Stimulated activated CD8-positive, alpha-beta memory T cell treated with anti-CD3 and anti-CD28 coated beads, Interleukin-4, amount 100 ng/mL, for 24 hours (primary cell): ENCODE data around the gene RUFY4.
"Not testable (repeated sequence)": the region's sequence is repeated elsewhere in the genome, so short reads cannot be mapped to it uniquely, and the experiment has no call there.

Source experiments
- DNase-seq: peaks from one replicate; pipeline ENCODE4 v3.0.0-alpha.2; 2020; ENCODE audit warnings: low read depth

The RUFY4 gene

GRCh38 chr2:218082586-218083351 is 13.7 kb downstream of the RUFY4 start:
- no peak for DNase-seq

DNA sequence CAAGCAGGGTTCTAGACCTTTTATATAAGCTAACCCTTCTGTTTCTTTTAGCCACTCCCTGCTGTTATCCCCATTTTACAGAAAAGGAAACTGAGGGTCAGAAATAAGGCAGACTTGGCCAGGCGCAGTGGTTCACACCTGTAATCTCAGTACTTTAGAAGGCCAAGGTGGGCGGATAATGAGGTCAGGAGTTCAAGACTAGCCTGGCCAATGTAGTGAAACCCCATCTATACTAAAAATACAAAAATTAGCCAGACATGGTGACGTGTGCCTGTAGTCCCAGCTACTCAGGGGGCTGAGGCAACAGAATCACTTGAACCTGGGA is 14.3 kb downstream of the RUFY4 start:
- no peak for DNase-seq

DNA sequence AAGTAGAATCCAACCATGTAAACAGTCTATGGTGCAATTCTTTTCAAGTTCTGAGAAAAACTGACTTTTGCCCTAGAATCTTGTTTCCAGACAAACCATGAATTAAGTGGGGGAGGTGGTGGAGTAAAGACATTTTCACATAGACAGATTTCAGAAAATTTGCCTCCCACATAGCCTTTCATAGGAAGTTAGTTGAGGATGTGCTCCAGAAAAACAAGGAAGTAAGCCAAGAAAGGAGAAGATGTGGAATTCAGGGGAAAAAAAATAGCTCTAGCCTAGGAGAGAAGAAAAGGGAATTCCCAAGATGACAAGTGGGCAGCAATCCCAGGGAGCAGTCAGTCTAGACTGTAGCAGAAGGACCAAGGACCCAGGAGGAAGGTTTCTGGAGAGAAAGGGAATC is 17.4 kb downstream of the RUFY4 start:
- no peak for DNase-seq

DNA sequence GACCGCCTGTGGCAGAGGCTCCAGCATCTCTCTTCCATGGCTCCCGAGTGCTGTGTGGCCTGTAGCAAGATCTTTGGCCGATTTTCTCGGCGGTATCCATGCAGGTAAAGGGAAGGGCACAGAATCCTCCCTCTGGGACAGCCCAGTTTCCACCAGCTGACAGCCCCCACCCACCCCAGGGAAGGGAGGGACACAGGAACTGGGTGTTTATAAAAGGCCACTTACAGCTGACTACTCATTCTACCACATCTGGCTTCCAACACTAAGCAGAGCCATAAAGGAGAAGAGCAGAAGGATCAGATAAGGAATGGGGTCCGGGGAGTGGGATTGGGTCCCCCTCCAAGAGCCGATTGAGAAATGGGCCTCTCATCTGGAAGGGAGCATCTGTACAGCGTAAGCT is 20.2 kb downstream of the RUFY4 start:
- no peak for DNase-seq

- no peak for DNase-seq
These were observed 22.7 kb downstream of the RUFY4 start for GRCh38 chr2:218091746-218092145.

GRCh38 chr2:218093879-218094278 is 24.8 kb downstream of the RUFY4 start:
- DNase-seq, result no peak

DNA sequence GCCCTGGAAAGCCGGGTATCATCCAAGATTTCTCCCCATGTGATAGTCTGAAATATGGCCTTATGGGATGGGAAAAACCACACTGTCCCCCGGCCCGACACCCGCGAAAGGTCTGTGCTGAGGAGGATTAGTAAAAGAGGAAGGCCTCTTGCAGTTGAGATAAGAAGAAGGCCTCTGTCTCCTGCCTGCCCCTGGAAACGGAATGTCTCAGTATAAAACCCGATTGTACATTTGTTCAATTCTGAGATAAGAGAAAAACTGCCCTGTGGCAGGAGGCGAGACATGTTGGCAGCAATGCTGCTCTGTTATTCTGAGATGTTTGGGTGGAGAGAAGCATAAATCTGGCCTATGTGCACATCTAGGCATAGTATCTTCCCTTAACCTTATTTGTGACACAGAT is 26.8 kb downstream of the RUFY4 start:
- no peak for DNase-seq

DNA sequence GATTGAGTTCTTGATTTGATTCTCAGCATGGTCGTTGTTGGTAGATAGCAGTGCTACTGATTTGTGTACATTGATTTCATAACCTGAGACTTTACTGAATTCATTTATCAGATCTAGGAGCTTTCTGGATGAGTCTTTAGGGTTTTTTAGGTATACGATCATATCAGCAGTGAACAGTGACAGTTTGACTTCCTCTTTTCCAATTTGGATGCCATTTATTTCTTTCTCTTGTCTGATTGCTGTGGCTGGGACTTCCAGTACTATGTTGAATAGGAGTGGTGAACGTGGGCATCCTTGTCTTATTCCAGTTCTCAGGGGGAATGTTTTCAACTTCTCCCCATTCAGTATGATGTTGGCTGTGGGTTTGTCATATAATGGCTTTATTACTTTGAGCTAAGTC is 28.9 kb downstream of the RUFY4 start:
- no peak for DNase-seq

- DNase-seq, result not testable (repeated sequence)
These were observed 39.8 kb downstream of the RUFY4 start for GRCh38 chr2:218108834-218109233.

DNA sequence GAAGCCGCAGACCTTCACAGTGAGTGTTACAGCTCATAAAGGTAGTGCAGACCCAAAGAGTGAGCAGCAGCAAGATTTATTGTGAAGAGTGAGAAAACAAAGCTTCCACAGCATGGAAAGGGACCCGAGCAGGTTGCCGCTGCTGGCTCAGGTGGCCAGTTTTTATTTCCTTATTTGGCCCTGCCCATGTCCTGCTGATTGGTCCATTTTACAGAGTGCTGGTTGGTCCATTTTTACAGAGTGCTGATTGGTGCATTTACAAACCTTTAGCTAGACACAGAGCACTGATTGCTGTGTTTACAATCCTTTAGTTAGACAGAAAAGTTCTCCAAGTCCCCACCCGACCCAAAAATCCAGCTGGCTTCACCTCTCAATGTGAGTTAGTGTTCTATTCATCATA is 52.7 kb downstream of the RUFY4 start:
- not testable (repeated sequence) for DNase-seq

DNA sequence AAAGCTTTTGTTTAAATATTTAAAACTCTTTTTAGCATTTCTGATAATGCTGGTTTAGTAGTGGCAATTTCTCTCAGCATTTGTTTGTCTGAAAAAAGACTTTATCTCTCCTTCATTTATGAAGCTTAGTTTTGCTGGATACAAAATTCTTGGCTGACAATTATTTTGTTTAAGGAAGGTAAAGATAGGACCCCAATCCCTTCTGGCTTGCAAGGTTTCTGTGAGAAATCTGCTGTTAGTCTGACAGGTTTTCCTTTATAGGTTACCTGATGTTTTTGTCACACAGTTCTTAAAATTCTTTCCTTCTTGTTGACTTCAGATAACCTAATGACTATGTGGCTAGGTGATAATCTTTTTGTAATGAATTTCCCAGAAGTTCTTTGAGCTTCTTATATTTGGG is 53.2 kb downstream of the RUFY4 start:
- not testable (repeated sequence) for DNase-seq

- no peak for DNase-seq
These were observed 54.9 kb downstream of the RUFY4 start for GRCh38 chr2:218123986-218124385.

DNA sequence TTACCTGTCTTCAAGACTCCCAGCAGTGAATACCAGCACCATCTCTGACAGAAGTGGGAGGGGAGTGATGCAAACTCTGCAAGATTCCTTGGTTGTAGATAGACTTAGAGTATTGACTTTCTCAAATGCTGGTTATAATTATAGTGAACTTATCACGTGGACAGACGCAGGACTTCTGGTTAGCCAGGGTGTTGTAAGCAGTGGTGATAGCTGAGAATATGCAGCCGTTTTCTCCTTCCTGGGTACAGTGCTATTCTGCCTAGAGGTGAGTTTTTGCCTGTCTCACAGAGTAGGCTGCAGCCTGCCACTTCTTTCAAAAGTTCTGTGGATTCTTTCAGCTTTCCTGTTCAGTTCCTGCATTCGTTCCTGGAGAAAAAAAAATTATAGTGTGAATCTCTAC is 56.0 kb downstream of the RUFY4 start:
- no peak for DNase-seq

- no peak for DNase-seq
These were observed 56.6 kb downstream of the RUFY4 start, which contains the start of gene CXCR2 for GRCh38 chr2:218125626-218126080. CXCR2 (plus strand) TSS chr2:218126028; CDS start chr2:218134802, 8,774 bp downstream.

DNA sequence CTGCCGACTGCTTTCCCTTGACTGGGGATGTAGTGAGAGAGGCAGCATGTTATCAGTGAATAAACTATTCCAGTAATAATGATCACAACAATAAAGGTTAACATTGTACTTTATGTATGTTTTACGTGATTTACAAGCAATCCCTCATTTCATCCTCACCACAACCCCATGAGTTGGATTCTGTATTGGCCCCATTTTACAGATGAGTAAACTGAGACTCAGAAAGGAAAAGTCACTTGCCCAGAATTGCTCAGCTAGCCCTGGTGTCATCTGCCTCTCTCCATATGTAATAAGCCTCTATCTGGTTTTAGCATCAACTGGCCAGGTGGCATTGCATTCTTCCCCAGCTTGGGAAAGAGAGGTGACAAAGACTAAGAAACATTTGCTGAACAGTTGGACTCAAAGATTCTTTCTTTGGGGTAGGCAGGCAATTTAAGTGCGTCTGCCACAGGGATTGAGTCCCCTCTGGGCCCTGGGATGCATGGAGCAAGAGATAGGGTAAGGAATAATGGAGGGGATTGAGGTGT is 58.9 kb downstream of the RUFY4 start:
- no peak for DNase-seq

- no peak for DNase-seq
These were observed 59.9 kb downstream of the RUFY4 start for GRCh38 chr2:218128781-218129457.

- no peak for DNase-seq
These were observed 60.5 kb downstream of the RUFY4 start for GRCh38 chr2:218129458-218130135.

DNA sequence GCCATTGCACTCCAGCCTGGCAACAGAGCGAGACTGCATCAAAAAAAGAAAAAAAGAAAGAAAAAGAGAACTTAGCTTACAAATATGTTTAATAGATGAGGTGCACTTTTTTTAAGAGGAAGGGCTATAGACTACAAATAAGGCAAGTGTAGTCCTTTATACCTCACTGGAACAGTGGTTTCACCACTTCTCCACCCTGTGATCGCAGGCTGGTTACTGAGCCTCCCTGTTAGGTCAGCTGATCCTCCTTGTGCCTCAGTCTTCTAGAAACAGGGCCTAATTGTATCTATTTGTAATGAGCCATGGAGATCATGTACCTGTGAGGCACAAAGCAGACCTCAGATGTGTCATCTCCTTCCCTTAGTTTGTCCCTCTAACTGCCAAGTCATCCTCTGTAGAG is 61.3 kb downstream of the RUFY4 start:
- no peak for DNase-seq

DNA sequence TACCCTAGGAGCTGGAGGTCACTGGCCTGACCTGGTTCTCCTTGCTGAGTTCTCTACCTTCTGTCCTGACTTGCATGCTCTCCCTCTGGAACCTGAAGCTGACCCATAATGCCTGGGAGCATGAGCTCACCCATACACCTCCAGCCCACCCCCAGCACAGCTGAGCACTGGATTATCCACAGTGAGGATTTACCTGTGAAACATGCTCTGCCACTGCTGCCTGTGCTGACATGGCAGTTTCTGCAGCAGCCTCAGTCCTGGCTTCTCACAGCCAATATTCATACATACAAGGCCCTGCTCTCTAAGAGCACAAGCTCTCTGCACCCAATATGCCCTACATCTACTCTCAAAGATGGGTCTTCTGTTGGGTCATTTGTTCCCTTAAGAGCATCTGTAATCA is 61.8 kb downstream of the RUFY4 start:
- DNase-seq, result no peak

DNA sequence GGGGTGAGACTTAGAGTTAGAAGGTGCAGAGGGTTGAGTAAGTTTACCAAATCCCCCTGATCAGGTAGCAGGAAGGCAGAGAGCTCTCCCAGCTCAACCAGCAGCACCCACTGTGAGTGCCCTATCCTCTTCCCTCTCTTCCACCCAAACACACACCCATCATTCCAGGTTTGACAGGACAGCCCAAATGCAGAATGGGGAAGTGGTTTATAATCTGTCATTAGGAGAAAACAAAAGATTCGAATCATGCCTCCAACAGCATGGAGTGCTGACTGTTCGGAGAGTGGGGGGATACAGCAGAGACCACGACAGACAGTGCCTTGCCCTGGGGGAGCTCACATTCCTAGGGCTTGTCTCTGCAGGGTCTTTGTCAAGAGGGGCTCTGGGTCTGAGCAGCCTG is 68.5 kb downstream of the RUFY4 start:
- DNase-seq, result no peak

- DNase-seq, result no peak
These were observed 69.0 kb downstream of the RUFY4 start for GRCh38 chr2:218138047-218138446.
